Activated naive CD8-positive, alpha-beta T cell (primary cell): Measurements from ENCODE around the gene NELFE.

Source experiments
- H3K27ac Mint-ChIP-seq: one replicate; pipeline ENCODE4 v1.8.0; 2021; ENCODE audit warnings: mixed read lengths
- H3K27me3 Mint-ChIP-seq: one replicate; pipeline ENCODE4 v1.8.0; 2021; ENCODE audit warnings: mixed read lengths
- H3K36me3 Mint-ChIP-seq: one replicate; pipeline ENCODE4 v1.8.0; 2021; ENCODE audit warnings: mixed read lengths
- H3K4me1 Mint-ChIP-seq: one replicate; pipeline ENCODE4 v1.8.0; 2021; ENCODE audit warnings: low read depth, mixed read lengths
- H3K4me3 Mint-ChIP-seq: one replicate; pipeline ENCODE4 v1.8.0; 2021; ENCODE audit warnings: mild to moderate bottlenecking, mixed read lengths
- H3K9me3 Mint-ChIP-seq: one replicate; pipeline ENCODE4 v1.8.0; 2021; ENCODE audit warnings: low read depth, mixed read lengths

NELFE gene

DNA sequence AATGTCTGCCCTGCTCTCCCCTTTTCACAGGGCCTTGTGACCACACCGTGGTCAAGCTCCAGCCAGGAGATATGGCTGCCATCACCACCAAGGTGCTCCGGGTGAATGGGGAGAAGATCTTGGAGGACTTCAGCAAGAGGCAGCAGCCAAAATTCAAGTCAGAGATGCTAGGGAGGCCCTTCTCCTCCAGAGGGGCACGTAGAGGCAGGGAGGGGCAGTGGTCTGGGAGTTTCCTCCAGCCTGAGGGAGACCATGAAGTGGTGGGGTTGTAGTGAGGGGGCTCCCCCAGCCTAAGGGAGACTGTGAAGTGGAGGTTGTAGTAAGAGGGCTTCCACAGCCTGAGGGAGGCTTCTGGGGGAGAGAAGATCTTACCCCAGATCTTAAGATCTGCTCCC is 9.2 kb upstream of the NELFE start:
- Mint-ChIP-seq H3K36me3 (peaks cover 7% of the 10 kb centered on the region), H3K27me3 (no peaks in the 10 kb centered on the region), H3K27ac (peak overlapping the region; percentile 58), H3K9me3 (no peaks in the 10 kb centered on the region), H3K4me1 (peaks cover 24% of the 10 kb centered on the region), H3K4me3 (no peak overlapping the region)

DNA sequence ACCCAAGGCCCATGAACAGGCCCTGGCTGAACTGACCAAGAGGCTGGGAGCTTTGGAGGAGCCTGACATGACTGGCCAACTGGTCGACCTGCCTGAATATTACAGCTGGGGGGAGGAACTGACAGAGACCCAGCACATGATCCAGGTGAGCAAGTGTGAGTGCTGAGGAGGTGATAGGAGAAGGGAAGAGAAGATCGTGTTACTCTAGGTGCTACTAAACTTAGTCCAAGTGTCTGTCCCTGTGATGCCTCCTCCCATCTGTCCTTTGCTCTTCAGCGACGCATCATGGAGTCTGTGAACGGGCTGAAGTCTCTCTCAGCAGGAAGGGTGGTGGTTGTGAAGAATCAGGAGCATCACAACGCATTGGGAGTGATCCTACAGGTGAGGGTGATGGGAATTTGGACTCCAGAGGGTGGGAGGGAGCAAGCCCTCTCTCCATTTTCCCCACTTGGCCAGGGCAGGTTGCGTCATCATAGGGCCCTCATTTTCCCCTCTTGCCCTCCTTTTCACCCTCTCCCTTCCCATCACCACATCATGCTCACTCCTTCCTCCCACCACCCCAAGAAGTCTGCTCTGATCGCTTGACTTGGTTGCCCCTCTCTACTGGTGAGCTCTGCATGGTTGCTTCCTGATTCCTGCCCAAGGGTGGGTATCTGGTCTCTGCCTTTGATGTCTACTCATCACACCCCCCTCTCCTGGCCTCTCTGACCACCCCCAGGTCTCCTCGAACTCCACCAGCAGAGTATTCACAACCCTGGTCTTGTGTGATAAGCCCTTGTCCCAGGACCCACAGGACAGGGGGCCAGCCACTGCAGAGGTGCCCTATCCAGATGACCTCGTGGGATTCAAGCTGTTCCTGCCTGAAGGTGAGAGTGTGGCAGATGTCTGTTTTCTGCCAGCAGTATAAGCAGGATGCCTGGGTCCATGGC is 8.5 kb upstream of the NELFE start:
- no peaks in the 10 kb centered on the region for H3K27me3 Mint-ChIP-seq
- peaks cover 21% of the 10 kb centered on the region for H3K4me1 Mint-ChIP-seq
- H3K36me3 Mint-ChIP-seq, result peaks cover 9% of the 10 kb centered on the region
- H3K27ac Mint-ChIP-seq, result peak overlapping the region; percentile 58
- no peak overlapping the region for H3K4me3 Mint-ChIP-seq
- no peaks in the 10 kb centered on the region for H3K9me3 Mint-ChIP-seq

DNA sequence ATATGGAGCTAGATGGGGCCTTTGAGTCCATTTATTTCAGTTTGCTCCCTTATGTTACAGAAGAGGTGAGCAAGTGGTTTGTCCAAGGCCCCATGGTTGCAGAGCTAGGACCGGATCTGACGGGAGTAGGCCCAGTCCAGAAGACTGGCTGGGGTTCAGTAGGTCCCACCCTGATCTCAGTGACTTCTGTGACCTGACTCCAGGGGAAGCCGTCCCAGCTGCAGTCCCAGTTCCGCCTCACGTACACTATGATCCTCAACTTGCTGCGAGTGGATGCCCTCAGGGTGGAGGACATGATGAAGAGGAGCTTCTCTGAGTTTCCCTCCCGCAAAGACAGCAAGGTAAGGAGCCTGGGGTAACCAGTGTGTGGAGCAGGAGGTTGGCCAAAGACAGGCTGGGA is 7.7 kb upstream of the NELFE start:
- Mint-ChIP-seq H3K27me3 (no peaks in the 10 kb centered on the region), H3K4me1 (peaks cover 24% of the 10 kb centered on the region), H3K4me3 (no peak overlapping the region), H3K9me3 (no peaks in the 10 kb centered on the region), H3K27ac (peak overlapping the region; percentile 41), H3K36me3 (peaks cover 13% of the 10 kb centered on the region)

DNA sequence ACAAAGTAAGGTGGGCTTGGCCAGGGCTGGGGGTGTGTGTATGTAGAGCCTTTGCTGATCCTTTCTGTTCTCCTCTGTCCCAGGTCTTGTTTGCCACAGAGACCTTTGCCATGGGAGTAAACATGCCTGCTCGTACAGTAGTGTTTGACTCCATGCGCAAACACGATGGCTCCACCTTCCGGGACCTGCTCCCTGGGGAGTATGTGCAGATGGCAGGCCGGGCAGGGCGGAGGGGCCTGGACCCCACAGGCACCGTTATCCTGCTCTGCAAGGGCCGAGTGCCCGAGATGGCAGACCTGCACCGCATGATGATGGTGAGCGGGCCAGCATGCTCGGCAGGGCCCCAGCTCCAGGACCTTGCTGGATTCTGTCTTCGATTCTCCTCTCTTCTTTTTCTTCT is 6.9 kb upstream of the NELFE start:
- H3K27ac Mint-ChIP-seq, result no peak overlapping the region

DNA sequence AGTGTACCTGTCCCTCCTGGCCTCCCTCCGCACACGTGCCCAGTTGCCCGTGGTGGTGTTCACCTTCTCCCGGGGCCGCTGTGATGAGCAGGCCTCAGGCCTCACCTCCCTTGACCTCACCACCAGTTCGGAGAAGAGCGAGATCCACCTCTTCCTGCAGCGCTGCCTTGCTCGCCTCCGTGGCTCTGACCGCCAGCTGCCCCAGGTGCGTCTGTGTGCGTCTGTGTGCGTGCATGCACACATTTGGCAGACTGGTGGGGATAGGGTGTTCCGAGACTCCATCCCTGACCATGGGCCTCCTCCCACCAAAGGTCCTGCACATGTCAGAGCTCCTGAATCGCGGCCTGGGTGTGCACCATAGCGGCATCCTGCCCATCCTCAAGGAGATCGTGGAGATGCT is 5.2 kb upstream of the NELFE start:
- Mint-ChIP-seq H3K27me3 (no peaks in the 10 kb centered on the region), H3K9me3 (no peaks in the 10 kb centered on the region), H3K4me1 (peaks cover 20% of the 10 kb centered on the region), H3K27ac (no peak overlapping the region), H3K4me3 (no peak overlapping the region), H3K36me3 (peaks cover 11% of the 10 kb centered on the region)

More for the DNA sequence above, 6.9 kb upstream of the NELFE start:
- Mint-ChIP-seq H3K36me3 (peaks cover 14% of the 10 kb centered on the region), H3K4me3 (no peak overlapping the region), H3K9me3 (no peaks in the 10 kb centered on the region), H3K27me3 (no peaks in the 10 kb centered on the region), H3K4me1 (peaks cover 21% of the 10 kb centered on the region)

DNA sequence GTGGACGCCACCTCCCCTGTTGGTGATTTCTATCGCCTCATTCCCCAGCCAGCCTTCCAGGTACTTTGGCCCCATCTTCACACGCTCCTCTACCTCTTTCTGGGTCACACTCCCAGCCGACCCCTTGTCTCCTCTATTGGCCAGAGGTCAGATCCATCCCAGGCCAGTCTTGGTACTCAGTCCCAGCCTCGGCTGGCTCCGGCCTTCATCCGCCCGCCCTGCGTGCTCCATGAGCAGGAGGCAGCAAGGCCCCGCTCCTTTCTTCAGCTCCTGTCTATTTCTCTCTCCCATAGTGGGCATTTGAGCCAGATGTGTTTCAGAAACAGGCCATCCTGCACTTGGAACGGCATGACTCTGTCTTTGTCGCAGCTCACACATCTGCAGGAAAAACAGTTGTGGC is 2.8 kb upstream of the NELFE start:
- Mint-ChIP-seq H3K9me3 (no peaks in the 10 kb centered on the region), H3K27ac (no peak overlapping the region), H3K4me3 (peak overlapping the region; percentile 48), H3K27me3 (no peaks in the 10 kb centered on the region), H3K36me3 (peaks cover 11% of the 10 kb centered on the region), H3K4me1 (peaks cover 37% of the 10 kb centered on the region)

DNA sequence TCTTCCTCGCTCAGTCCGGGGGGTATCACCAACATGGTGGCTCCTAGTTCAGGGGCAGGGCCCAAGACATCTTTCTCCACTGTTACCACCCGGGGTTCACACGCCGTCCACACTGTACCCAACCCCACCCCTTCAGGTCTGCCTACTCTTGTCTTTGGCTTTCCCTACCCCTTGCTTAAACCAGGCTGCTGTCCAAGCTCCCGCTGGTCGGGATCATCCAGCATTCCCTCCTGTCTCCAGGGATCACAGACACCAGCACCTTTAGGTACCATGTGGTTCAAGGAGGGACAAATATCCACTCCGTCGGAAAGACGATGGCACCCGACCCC is 395 bp downstream of the NELFE start:
- Mint-ChIP-seq H3K4me1 (peaks cover 37% of the 10 kb centered on the region), H3K27ac (peak overlapping the region; percentile 93), H3K9me3 (no peaks in the 10 kb centered on the region), H3K36me3 (peaks cover 11% of the 10 kb centered on the region), H3K4me3 (peak overlapping the region; percentile 97), H3K27me3 (no peaks in the 10 kb centered on the region)

DNA sequence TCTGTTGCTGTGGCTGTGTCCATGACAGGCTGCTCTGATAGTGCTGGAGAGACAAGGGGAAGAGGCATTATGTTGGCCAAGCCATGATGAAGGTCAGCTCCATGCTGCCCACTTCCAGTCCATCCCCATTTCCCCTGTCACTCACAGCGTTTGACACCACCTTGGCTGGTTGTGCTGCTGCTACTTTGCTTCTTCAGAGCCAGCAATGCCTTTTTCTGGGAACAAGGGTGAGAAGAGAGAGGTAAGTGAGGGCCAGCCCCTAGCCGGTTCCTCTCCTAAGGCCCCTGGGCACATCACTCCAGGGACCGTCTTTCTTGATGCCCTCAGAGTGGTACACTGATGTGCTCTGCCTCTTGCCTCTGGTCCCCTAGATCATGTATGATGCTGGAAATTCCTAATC is 2.0 kb downstream of the NELFE start:
- peak overlapping the region; percentile 97 for H3K4me3 Mint-ChIP-seq

DNA sequence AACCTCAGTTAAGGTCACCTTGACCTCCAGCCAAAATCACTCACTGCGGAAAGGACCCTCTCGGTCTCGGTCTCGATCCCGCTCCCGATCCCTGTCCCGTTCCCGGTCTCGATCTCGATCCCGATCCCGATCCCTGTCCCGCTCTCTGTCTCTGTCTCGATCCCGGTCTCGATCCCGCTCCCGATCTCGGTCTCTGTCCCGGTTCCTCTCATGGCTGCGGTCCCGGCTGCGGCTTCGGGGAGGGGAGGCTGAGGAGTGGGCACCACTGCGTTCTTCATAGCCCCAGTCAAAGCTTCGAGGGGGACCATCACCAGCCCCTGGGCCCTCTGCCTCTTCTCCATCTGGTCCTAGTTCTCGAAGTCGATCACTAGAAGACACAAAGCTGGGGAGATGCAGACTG is 4.3 kb downstream of the NELFE start:
- Mint-ChIP-seq H3K36me3 (peaks cover 2% of the 10 kb centered on the region), H3K27me3 (no peaks in the 10 kb centered on the region), H3K4me1 (peaks cover 19% of the 10 kb centered on the region), H3K9me3 (no peaks in the 10 kb centered on the region), H3K27ac (no peak overlapping the region), H3K4me3 (no peak overlapping the region)

More for the DNA sequence above, 2.0 kb downstream of the NELFE start:
- H3K27me3 Mint-ChIP-seq, result no peaks in the 10 kb centered on the region
- H3K36me3 Mint-ChIP-seq, result peaks cover 6% of the 10 kb centered on the region
- H3K27ac Mint-ChIP-seq, result no peak overlapping the region
- peaks cover 34% of the 10 kb centered on the region for H3K4me1 Mint-ChIP-seq
- no peaks in the 10 kb centered on the region for H3K9me3 Mint-ChIP-seq

DNA sequence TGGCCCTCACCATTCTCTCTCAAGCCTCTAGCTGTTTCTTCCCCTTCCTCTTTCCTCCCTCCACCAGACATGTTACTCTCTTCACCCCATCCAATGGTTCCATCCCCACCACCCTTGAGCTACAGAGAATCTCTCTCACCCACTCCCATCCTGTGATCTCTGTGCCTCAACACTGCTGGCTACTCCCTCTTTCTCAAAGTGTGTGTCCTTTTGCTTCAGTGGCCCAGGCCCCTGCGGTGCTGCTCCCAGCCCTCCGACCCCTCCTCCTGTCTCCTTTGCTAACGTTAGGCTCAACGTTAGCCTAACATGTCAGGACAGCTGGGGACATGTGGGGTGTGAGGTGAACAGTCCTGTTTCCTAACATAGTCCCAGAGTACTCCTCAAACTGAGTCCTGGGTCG is 5.9 kb downstream of the NELFE start:
- H3K9me3 Mint-ChIP-seq, result no peaks in the 10 kb centered on the region
- H3K27ac Mint-ChIP-seq, result no peak overlapping the region
- H3K27me3 Mint-ChIP-seq, result no peaks in the 10 kb centered on the region
- peaks cover 2% of the 10 kb centered on the region for H3K36me3 Mint-ChIP-seq
- peaks cover 10% of the 10 kb centered on the region for H3K4me1 Mint-ChIP-seq
- H3K4me3 Mint-ChIP-seq, result no peak overlapping the region

DNA sequence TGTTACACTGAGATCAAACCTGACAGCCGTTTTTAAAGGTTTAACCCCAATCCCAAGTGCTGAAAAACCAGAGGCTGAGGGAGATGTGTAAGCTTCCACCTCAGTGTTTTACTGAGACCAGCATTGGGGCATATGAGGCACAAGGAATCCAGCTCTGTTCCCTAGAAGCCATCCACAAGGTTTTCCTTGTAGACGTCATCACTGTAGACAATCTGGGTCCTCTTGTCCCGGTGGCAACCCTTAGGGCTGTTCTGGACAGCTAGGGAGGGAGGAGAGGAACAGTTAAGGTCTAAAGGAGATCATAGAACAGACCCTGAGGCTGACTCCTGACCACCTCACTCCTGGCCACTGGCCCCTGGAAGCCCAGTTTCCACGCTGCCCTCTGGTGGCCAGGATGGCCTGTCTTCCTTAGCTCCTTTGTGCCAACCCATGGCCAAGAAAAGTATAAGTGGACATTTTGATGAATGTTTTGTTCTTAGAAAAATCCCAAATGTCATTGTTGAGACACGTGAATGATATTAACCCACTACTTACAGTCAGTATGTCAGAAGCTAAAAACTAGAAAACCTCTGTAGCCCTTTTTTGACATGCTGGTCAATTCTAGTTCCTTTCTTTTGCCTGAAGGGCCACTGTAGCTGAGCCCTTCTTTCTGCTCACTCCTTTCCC is 6.5 kb downstream of the NELFE start:
- no peak overlapping the region for H3K4me3 Mint-ChIP-seq
- H3K27ac Mint-ChIP-seq, result no peak overlapping the region
- peaks cover 2% of the 10 kb centered on the region for H3K36me3 Mint-ChIP-seq
- no peaks in the 10 kb centered on the region for H3K27me3 Mint-ChIP-seq
- no peaks in the 10 kb centered on the region for H3K9me3 Mint-ChIP-seq
- H3K4me1 Mint-ChIP-seq, result peaks cover 4% of the 10 kb centered on the region

DNA sequence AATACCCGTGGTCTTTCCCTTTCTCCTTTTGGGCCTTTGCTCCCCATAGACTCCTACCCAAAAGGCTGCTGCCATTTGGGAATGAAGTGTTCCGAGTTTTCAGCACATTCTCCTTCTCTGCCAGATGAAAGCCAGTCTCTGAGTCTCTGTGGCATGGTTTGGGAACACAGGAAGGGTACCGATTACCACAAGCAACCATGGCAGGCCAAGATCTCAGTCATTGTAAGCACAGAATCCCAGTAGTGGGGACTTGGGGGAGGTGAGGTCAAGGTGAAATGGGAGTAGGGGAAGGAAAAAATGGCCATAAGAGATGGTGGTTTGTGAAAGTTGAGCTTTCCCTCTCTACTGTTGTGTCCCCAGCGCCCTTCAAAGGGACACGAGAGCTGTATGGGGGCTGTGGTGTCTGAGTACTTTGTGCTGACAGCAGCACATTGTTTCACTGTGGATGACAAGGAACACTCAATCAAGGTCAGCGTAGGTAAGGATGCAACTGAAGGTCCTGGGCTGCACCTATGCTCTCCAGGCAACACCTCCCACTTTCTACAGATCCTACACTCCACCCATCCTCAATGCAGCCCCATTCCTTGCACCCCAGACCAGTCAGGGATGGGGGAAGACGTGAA is 8.7 kb downstream of the NELFE start:
- no peak overlapping the region for H3K27ac Mint-ChIP-seq
- H3K27me3 Mint-ChIP-seq, result no peaks in the 10 kb centered on the region
- no peak overlapping the region for H3K4me3 Mint-ChIP-seq
- H3K36me3 Mint-ChIP-seq, result peaks cover 2% of the 10 kb centered on the region
- no peaks in the 10 kb centered on the region for H3K9me3 Mint-ChIP-seq
- peaks cover 4% of the 10 kb centered on the region for H3K4me1 Mint-ChIP-seq

DNA sequence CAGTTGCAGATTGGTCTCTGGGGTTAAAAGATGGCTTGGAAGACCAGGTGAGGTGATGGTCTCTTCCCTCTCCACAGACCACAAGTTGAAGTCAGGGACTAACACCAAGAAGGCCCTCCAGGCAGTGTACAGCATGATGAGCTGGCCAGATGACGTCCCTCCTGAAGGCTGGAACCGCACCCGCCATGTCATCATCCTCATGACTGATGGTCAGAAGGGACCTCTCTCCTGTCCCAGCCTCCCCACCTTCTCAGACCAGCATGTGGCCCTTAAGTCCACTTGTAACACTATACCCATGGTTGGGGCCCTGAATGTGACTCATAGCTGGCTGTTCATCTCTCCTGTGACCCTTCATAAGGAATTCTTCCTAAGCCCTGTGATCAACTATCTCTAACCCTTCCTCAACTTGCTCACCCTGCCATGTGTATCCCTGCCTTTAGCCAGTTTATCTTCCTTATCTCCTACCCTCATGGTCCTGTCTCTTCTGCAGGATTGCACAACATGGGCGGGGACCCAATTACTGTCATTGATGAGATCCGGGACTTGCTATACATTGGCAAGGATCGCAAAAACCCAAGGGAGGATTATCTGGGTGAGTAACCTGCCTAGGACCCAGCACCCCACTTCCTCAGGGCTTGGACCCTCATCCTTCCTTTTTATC is 9.9 kb downstream of the NELFE start:
- no peak overlapping the region for H3K4me3 Mint-ChIP-seq
- H3K27me3 Mint-ChIP-seq, result no peaks in the 10 kb centered on the region
- H3K4me1 Mint-ChIP-seq, result peaks cover 4% of the 10 kb centered on the region
- H3K9me3 Mint-ChIP-seq, result no peaks in the 10 kb centered on the region
- no peak overlapping the region for H3K27ac Mint-ChIP-seq
- H3K36me3 Mint-ChIP-seq, result peaks cover 2% of the 10 kb centered on the region

DNA sequence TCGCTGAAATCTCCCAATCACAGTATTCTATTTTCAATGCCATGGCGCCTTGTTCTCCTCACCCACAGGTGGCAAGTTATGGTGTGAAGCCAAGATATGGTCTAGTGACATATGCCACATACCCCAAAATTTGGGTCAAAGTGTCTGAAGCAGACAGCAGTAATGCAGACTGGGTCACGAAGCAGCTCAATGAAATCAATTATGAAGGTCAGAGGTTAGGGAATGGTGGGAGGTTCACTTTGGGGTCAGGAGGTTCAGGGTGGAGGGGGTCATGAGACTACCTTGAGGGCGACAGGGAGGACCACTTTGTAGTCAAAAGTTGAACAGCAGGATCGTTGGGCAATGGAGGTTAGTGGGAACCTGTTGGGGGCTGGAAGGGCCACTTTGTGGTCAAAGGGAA is 10.5 kb downstream of the NELFE start:
- H3K4me3 Mint-ChIP-seq, result no peak overlapping the region
- H3K27ac Mint-ChIP-seq, result no peak overlapping the region
- no peaks in the 10 kb centered on the region for H3K27me3 Mint-ChIP-seq
- H3K4me1 Mint-ChIP-seq, result peaks cover 4% of the 10 kb centered on the region
- peaks cover 2% of the 10 kb centered on the region for H3K36me3 Mint-ChIP-seq
- H3K9me3 Mint-ChIP-seq, result no peaks in the 10 kb centered on the region

DNA sequence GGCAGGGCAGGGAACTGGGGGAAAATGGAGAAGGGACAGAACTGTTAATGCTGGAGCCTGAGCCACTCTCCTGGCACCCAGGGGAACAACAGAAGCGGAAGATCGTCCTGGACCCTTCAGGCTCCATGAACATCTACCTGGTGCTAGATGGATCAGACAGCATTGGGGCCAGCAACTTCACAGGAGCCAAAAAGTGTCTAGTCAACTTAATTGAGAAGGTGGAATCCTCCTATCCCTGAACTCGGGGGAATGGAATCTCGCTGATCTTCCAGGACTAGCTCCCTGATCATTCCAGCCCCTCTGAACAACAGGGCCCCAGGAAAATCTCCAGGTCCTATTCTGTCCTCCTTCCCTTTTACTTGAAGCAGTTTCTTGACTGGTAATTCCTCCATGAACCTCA is 10.9 kb downstream of the NELFE start:
- Mint-ChIP-seq H3K4me3 (no peak overlapping the region), H3K9me3 (no peaks in the 10 kb centered on the region), H3K36me3 (no peaks in the 10 kb centered on the region), H3K27ac (no peak overlapping the region), H3K4me1 (peaks cover 4% of the 10 kb centered on the region), H3K27me3 (no peaks in the 10 kb centered on the region)
